CD4-positive, alpha-beta T cell treated with Interleukin-2 at 100 ng/mL for 4 hours (primary cell): Measurements from ENCODE around the gene PKIG.

ENCODE experiments used
- DNase-seq: peaks from one replicate; pipeline ENCODE4 v3.0.0-alpha.2; 2020; ENCODE audit warnings: low spot score

Gene PKIG

DNA sequence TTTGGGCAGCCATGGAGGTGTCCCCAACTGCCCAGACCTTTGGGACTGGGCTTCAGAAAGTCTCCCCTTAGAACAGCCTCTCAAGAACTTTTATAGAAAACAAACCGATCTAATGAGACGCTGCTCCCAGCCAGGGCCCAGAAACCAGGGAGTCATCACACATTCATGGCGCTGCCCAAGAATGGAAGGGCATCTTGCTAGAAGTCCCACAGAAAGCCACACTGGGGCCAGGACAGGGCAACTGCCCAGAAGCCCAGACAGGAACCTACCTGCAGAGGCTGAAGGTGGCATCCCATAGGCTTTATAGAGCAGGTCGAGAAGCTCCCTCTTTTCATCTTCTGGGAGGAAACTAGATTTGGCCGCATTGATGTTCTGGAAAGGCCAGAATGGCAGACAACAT, 37.7 kb downstream of the PKIG start:
- DNase-seq = no peak

DNA sequence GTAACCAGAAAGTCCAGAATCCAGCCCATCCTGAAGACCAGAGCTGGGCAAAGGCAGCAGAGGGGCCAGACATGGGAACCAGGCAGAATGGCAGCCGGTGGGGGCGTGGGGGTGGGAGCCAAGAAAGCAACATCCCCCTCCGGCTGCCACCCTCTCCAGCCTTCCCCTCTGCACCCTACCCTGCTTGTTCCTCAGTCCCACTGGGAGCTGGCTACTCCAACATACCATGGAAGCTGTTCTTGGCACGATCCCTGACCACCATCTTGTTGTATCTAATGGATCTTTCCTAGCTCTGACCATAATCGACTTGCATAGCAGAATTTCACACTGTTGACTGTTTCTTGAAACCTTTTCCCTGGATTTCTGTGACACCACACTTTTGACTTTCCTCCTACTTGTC, 38.9 kb downstream of the PKIG start:
- no peak for DNase-seq

DNA sequence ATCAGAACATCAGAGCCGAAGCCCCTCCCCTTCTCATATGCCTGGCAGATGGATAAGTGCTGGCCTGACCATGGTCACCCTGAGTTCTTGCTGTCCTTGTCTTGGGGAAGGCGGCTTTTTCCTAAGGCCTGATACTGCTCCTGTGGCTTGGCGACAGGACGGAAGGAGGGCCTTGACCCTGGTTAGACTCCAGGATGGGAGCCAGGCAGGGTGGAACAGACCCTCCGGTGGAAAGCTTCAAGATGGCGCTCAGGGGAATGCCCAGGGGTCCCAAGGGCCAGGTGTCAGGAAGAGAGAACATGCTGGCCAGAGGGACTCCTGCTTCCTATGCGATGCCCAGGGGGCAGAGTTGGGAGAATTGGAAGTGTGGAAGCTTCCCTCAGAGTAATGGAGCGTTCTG, 39.6 kb downstream of the PKIG start:
- DNase-seq = no peak

DNA sequence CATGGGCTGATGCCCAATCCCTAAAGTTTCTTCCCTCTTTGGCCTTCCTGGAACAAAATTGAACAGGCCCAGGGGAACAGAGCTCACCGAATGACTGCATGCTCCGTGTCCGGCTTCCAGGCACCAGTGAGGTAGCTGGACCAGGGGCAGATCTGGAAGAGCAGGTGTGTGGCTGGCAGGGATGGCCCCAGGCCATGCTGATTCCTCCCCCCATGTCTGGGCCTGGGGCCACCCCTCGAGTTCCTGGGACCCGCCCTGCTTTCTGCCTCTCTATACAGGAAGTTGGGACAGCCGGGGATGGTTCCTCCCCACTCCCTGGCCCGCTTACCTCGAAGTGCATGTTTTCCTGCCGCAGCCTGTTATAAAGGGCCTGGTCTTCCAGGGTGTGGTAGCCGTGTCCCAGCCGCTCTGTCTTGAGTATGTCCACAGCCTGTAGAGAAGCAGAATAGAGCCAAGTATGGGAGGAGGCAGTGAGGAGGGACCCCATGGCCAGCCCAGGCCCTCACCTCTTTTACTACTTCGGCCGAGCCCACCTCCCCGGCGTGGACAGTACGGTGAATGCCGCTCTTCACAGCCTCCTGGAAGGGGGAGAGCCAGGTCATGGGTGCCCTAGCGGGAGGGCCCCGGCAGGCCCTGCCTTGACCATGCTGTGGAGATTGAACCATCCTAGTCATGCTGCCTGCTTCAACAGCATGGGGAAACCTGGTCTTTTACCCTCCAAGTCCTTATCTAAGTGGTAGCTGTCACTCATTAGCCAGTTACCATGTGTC, 40.3 kb downstream of the PKIG start:
- DNase-seq = no peak

DNA sequence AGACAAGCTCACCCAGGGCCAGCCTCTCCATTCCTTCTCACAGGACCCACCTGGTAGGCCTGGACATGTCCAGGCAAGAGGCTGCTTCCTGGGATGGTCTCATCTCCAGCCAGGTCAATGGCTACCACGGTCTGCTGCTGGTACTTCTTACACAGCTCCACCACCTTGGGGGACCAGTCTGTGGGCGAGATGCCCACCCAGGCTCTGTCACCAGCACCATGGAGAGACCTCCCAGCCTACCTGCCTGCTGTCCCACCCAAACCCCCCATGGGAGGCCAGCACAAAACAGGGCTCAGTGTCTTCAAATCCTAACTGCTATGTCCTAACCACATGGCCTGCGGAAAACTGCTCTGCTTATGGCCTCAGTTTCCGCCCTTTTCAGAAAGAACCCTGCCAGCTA, 41.8 kb downstream of the PKIG start:
- DNase-seq = no peak

DNA sequence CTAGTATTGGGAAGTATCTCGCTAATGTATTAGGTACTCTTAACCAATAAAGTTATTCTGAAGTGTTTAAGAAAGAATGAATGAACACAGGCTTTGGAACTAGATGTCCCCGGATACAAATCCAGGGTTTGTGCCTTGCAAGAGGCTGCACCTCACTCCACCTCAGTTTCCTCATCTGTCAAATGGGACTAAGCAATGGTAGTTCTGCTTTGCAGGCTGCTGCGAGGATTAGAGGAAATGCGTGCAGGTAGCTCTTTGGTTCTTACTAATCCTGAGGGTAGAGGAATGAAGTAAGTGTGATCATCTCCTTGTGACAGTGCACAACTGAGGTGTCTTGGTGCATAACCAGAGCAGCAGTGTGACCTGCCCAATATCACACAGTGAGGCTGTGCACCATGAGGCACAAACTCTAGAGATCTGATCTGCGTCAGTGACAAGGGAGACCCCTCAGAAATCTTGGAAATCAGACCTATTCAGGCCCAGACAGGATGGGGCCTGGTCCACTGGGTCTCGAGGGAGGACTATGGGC, 42.4 kb downstream of the PKIG start:
- DNase-seq = no peak

DNA sequence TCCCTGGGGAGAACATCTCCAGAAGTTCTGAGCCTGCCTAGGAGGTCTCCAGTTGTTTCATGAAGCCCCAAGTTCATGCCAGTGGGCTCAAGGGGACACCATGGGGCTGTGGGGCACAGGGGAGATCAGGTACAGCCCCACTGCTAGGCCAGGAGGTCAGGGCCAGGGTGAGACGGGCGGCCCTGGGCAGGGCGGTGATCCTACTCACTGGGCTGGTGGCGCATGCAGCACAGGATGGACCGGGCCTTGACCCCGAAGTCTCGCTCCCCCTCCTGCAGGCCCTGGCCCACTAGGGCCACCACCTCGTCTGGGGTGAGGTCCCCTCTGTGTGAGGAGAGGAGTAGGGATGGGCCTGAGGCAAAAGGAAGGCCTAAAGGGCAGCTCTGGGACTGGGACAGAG, 43.0 kb downstream of the PKIG start:
- no peak for DNase-seq

DNA sequence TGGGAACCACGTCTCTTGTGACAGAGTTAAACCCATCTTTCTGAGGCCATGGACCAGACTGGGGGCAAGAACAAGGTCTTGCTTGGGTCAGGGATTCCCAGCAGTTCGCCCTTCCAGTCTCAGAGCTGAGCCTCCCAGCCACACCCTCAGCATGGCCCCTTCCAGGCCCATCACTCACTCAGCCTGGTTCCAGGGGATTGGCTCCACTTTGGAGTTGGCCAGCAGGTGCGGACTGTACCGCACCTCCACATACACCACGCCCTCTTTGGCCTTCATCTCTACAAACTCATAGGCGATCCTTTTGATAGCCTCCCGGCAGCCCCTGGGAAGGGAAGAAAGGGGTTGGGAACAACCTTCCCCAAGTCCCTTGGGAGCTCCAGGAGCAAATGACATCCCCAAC, 43.9 kb downstream of the PKIG start:
- no peak for DNase-seq

DNA sequence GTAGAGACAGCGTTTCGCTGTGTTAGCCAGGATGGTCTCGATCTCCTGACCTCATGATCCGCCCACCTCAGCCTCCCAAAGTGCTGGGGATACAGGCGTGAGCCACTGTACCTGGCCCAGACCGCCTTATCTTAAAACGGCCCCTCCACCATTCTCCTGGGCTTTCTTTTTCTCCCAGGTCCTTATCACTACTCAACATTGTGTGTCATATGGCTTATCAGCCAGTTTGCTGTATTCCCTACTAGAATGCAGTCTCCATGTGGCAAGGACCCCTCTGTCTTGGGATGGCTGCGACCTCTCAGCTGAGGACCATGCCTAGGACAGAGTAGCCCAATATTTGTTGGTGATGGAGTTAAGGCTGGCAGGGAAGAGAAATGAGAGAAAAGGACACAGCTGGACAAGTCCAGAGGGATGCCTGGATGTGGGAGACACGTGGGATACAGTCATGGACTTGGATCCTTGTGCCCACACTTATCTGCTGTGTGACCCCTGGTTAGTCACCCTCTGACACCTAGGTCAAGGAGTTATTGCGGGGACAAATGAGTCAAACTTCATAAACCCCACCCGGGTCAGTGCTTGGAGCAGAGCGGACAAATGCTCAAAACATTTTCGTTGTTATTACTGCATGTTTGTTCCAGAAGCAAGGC, 45.1 kb downstream of the PKIG start:
- DNase-seq = no peak

DNA sequence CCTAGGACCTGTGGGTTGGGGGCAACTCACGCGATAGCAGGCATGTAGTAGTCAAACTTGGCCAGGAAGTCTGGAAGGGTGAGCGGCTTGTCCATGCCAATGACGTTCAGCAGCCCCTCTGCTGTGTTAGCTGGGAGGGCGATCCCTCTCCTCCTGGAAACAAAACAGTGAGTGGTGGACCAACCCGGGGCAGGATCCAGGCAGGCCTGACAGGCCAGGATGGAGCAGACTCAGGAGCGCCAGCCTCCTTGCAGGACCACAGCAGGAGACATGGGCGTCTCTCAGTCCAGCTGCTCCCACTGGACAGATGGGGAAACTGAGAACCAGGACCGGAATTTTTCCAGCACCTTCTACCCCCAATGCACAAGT, 46.6 kb downstream of the PKIG start:
- DNase-seq = no peak

DNA sequence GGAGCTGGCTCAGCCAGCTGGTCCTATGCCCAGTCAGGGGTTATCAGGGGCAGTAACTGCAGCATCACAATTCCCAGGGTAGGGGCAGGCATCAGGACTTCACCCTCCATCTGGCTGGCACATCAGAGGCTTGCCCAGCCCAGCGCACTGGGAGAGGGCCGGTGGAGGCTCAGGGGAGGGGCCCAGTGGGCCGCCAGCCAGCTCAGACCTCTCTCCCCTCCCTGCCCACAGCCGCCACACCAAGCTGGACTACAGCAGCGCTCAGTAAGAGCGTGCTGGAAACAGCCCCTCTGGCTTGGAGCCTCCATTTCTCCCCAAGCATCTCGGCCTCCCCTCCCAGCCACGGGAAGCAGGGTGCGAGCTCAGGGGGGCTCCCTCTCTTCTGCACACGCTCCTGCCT, 47.2 kb downstream of the PKIG start:
- DNase-seq = no peak

DNA sequence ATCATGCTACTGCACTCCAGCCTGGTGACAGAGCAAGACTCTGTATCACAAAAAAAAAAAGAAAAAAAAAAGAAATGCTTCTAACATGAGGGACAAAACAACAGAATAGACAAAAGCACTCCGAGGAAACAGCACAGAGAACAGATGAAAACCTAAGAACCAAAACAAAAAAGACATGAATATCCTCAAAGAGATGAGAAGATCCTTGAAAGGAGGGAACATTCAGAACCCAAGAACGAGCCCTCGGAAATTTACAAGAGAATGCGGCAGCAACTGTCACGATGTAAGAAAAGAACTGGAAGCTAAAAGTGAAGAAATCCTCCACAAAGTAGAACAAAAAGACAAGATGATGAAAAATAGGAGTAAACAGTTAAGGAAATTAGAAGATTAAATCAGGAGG, 47.9 kb downstream of the PKIG start:
- DNase-seq = no peak

DNA sequence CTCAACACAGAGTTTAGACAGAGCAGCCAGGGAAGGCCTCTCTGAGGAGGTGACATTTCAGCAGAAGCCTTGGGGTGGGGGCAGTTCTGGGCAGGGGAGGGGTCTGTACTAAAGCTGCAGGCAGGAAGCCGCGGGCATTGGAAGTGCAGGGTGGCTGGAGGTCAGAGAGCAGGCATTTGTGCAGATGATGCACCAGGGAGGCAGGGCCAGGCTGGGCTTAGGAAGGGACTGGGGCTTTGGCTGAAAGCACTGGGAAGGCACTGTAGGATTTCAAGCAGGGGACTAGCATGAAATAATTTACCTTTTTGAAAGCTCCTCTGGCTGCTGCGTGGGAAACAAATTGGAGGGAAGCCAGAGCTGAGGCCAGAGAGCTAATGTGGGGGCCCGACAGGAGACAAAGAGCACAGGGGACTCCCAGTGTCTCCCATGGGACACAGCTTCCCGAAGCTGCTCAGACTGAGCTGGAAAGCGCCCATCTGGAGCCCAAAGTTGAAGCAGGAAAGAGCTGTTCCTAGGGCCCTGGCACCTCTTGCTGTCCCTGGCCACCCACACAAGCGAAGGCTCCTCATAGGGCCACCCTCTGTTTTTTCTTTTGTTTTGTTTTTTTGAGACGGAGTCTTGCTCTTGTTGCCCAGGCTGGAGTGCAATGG, 49.8 kb downstream of the PKIG start:
- no peak for DNase-seq

DNA sequence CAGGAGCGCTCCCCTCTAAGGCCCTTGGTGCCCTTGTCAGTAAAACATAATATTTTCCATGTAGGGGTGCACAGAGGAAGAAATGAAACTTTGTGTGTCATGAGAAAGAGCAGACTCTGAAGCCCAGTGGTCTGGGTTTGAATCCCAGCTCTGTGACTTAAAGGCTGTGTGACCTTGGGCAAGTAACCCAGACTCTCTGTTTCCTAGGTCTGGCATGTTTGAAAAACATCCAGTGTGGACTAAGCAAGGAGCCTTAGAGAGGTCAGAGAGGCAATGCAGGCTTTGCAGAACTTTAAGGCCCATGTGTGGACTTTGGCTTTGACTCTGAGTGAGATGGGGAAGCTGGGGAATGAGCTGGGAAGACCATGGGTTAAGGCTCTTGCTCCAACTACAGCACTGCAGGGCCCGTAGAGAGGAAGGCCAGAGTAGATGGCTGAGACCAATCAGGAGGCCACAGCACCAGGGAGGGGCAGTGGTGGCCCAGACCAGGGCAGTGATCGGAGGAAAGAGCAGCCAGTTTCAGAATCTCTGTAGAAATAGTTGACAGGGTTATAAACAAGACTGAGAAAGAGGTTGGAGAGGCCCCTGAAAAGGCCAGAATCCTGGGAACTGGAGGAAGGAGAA, 50.9 kb downstream of the PKIG start:
- no peak for DNase-seq

DNA sequence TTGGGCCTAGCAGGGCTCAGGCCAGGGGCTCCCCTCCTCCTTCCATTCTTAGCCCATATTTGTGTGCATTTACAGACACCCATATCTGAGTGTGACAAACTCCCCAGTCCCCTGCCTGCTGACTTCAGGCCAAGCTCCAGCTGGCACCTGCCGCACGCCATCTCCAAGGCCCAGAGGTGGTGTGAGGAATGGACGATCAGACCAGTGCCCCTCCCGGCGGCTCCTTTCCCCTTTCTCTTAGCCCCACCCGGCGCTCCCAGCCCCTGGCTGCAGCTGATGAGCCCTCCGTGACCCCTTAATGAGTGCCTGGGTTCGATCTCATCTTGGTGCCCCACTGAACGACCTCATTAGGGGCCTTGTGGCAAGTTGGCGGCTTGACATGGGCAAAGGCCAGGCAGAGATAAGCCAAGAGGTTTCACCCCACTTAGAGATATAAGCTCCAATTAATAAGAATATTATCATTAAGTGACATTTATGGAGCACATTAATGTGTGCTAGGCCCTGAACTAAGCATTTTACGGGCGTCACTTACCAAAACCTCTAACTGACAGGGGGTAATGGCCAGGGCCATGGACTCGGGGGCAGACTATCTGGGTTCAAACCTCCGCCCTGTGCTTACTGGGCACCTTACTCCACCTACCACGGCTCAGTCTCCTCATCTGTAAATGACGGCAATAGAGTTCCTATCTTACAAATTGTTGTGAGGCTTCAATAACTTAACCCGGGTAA, 51.7 kb downstream of the PKIG start:
- DNase-seq = no peak

DNA sequence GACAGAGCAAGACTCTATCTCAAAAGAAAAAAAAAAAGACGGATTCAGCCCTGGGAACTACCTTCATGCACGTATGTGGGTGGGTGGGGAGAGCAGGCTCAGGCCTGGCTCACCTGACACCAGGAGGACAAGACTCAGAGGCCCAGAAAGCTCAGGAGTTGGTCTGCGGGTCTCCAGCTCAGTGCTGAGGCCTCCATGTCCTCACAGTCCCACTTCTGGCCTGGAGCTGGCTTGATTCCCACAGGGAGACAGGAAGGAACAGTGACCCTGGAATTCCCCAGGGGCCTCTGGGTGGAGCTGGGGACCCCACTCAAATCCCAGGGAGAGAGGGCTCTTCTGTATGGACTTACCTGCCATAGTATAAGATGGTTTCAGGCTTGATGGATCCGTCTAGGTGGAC, 53.5 kb downstream of the PKIG start:
- no peak for DNase-seq

DNA sequence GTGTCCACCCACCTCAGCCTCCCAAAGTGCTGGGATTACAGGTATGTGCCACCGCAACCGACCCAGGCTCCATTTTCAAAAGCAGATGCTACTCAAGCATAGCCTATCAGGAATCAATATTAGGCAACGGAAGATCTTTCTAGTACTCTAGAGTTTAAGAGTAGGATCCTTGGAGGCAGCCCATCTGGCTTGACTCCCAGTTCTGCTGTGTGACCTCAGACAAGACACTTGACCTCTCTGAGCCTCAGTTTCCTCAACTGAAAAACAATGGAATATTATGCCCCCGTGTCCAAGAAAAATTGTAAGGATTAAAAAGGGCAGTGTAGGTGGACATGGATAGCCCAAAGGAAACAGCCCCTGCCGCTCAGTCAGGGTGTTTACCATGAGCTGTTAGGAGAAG, 54.7 kb downstream of the PKIG start:
- DNase-seq = no peak

DNA sequence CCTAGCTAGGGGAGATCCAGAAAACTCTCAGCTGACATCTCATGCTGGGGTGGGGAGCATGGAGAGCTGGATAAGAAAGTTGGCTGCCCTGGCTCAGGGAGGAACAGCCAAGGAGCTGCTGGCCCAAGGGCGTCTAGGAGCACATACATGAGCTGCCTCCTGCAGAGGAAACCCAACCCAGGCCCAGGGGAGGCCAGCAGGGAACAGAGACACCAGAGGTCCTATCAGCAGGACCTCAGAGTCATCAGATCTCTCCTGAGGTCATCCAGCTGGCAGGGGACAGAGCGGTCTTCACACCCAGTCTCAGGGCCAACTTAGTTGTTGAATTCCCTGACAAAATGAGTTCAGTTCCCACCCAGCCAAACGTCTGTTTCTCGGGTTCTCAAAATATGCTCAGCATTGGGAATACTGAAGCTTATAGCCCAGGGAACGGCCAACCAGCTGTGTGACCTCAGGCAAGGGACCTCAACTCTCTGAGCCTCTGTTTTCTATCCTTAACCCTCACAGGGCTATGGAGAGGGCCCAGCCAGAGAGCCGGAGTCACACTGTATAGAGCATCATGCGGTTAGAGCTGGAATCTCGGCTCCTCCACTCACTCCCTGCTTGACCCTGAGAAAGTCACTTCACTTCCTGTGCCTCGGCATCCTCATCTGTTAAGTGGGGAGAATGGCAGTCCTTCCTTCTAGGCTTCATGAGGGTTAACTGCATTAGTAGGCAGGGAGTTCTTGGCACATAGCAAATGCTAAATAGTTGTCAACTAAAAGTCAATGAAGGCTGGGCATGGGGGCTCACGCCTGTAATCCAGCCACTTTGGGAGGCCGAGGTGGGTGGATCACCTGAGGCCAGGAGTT, 55.4 kb downstream of the PKIG start:
- no peak for DNase-seq

DNA sequence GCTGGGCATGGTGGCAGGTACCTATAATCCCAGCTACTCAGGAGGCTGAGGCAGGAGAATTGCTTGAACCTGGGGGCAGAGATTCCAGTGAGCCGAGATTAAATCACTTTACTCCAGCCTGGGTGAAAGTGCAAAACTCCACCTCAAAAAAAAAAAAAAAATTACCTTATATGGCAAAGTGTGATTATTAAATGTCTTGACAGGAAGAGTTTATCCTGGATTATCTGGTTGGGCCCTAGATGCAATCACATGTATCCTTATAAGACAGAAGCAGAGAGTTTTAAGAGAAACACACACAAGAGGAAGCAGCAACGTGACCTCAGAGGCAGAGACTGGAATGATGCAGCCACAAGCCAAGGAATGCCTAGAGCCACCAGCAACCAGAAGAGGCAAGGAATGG, 58.1 kb downstream of the PKIG start:
- no peak for DNase-seq

DNA sequence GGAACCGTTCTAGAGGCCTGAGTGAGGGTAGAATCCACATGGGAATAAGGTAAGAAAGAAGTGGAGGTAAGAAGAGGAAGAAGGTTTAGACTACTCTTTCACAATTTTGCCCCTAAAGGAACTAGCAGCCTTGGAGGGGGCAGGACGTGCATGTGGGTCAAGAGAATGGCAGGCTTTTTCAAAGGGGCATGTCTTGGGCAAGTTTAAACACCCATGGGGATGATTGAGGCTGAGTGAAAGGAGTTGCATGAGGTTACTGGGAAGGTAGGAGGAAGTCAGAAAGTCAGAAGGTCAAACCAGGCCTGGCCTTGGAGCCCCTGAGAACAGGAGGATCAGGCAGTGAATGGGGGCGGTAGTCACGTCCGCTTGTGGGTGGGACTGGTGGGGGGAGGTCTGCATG, 58.9 kb downstream of the PKIG start:
- no peak for DNase-seq
